Tibial nerve (tissue), 4 donors: ENCODE results near the gene RASL11A. TPM values are rescaled to one million over a fixed set of nuclear protein-coding genes. Genes with fewer than 3 reads are reported as not detected.

Experiments used
- DNase-seq, 2 donors: peaks; one replicate each; pipeline ENCODE4 v3.0.0-alpha.2; 2019; ENCODE audit warnings: low spot score in 2 of 2
- H3K27ac ChIP-seq, 4 donors: fragments of 200-600 bp; sonication (generic) in 3 of 4; one replicate each; pipeline ENCODE4 v1.5.1; 2017 to 2019; ENCODE audit warnings: mild to moderate bottlenecking in 1 of 4
- H3K27me3 ChIP-seq, 2 donors: fragments of 200-600 bp; sonication (generic) in 1 of 2; one replicate each; pipeline versions ENCODE4 v1.5.1 to v1.6.0; 2017 to 2019
- H3K36me3 ChIP-seq, 3 donors: fragments of 200-600 bp; sonication (generic); one replicate each; pipeline ENCODE4 v1.5.1; 2018 to 2019
- H3K4me1 ChIP-seq, 4 donors: fragments of 200-600 bp; sonication (generic) in 3 of 4; one replicate each; pipeline ENCODE4 v1.5.1; 2017 to 2019
- H3K4me3 ChIP-seq, 4 donors: fragments of 200-600 bp; sonication (generic) in 3 of 4; one replicate each; pipeline ENCODE4 v1.5.1; 2017 to 2019; ENCODE audit warnings: mild to moderate bottlenecking in 1 of 4, moderate library complexity in 1 of 4
- H3K9me3 ChIP-seq, 4 donors: fragments of 200-600 bp; sonication (generic) in 3 of 4; one replicate each; pipeline ENCODE4 v1.5.1; 2017 to 2019
- CTCF ChIP-seq, 5 experiments: fragments of 200-600 bp in 3 of 5; fragments of 450-650 bp in 2 of 5; sonication (generic) in 3 of 5; IDR thresholded peaks; one replicate each; pipeline ENCODE4 v1.5.1; 2016 to 2019; ENCODE audit warnings: antibody characterized with exemption in 5 of 5, mild to moderate bottlenecking in 3 of 5, moderate library complexity in 2 of 5
- EP300 ChIP-seq, 2 donors: sonication (generic); formaldehyde crosslinking; IDR thresholded peaks; one replicate each; pipeline ENCODE4 v1.6.1; 2017; ENCODE audit warnings: antibody characterized with exemption in 2 of 2, mild to moderate bottlenecking in 1 of 2
- POLR2A ChIP-seq, 2 donors: fragments of 450-650 bp; IDR thresholded peaks; one replicate each; pipeline ENCODE4 v1.6.1; 2017; ENCODE audit warnings: antibody characterized with exemption in 2 of 2, mild to moderate bottlenecking in 2 of 2, moderate library complexity in 2 of 2
- WGBS, 2 donors: methylation state at CpG; one replicate each; pipeline ENCODE4 v1.1.5; 2018; 5-methylcytosine and 5-hydroxymethylcytosine counted together
- total RNA-seq, 4 donors: library from RNA; depleted of rRNA; stranded (reverse); fragments of >200 nt; gene quantifications; one replicate each; pipeline ENCODE4 v1.1.0, GENCODE V29; 2016

Gene RASL11A
- total RNA-seq, 4 donors from 2014 or later: 16.5 to 45.0 (median 29.0) TPM

GRCh38 chr13:27258637-27259386 lies 11.8 kb upstream of the RASL11A start:
- WGBS, 2 donors: 89 to 91% methylated on average over 5 of the region's 5 CpGs
- no peak for DNase-seq
- no peaks in the 10 kb centered on the region for H3K27me3 ChIP-seq
- H3K27ac ChIP-seq: no peak overlapping the region
- TF ChIP-seq EP300 (IDR thresholded peaks at IDR 0.05): no peak
- no peak for TF ChIP-seq POLR2A (IDR thresholded peaks at IDR 0.05)
- TF ChIP-seq CTCF (IDR thresholded peaks at IDR 0.05): no peak
- peaks cover 0 to 59% (median 10%) of the 10 kb centered on the region in 4 donors for H3K4me1 ChIP-seq
- peaks cover 0 to 76% (median 5%) of the 10 kb centered on the region in 3 donors for H3K36me3 ChIP-seq
- no peak overlapping the region for H3K4me3 ChIP-seq
- H3K9me3 ChIP-seq: no peaks in the 10 kb centered on the region

- TF ChIP-seq EP300 (IDR thresholded peaks at IDR 0.05) (peak in 1 of 2 donors; percentile 25), POLR2A (IDR thresholded peaks at IDR 0.05) (no peak), CTCF (IDR thresholded peaks at IDR 0.05) (no peak)
- no peak for DNase-seq
- WGBS, 2 donors: 28 to 33% methylated on average over 2 of the region's 2 CpGs
- Histone ChIP-seq H3K4me1 (peaks cover 0 to 57% (median under 1%) of the 10 kb centered on the region in 4 donors), H3K27me3 (no peaks in the 10 kb centered on the region), H3K27ac (peak overlapping the region in 2 of 4 donors; percentile 22 to 31), H3K36me3 (peaks cover 0 to 67% (median 5%) of the 10 kb centered on the region in 3 donors), H3K4me3 (no peak overlapping the region), H3K9me3 (no peaks in the 10 kb centered on the region)
Measured at GRCh38 chr13:27259831-27260230, 10.8 kb upstream of the RASL11A start.

- H3K27ac ChIP-seq: no peak overlapping the region
- TF ChIP-seq EP300 (IDR thresholded peaks at IDR 0.05) (no peak), CTCF (IDR thresholded peaks at IDR 0.05) (no peak), POLR2A (IDR thresholded peaks at IDR 0.05) (no peak)
- H3K27me3 ChIP-seq: no peaks in the 10 kb centered on the region
- peaks cover 0 to 49% (median 0%) of the 10 kb centered on the region in 4 donors for H3K4me1 ChIP-seq
- H3K4me3 ChIP-seq: no peak overlapping the region
- no peak for DNase-seq
- no peaks in the 10 kb centered on the region for H3K9me3 ChIP-seq
- H3K36me3 ChIP-seq: peaks cover 0 to 53% (median 5%) of the 10 kb centered on the region in 3 donors
- 65 to 67% methylated on average over 5 of the region's 5 CpGs for WGBS, 2 donors
Measured at GRCh38 chr13:27261396-27261795, 9.2 kb upstream of the RASL11A start.

GRCh38 chr13:27263438-27263837 lies 7.2 kb upstream of the RASL11A start:
- TF ChIP-seq EP300 (IDR thresholded peaks at IDR 0.05) (no peak), POLR2A (IDR thresholded peaks at IDR 0.05) (no peak), CTCF (IDR thresholded peaks at IDR 0.05) (no peak)
- no peak overlapping the region for H3K27ac ChIP-seq
- H3K4me1 ChIP-seq: peaks cover 0 to 47% (median 3%) of the 10 kb centered on the region in 4 donors
- H3K4me3 ChIP-seq: no peak overlapping the region
- no peak for DNase-seq
- no peaks in the 10 kb centered on the region for H3K9me3 ChIP-seq
- WGBS, 2 donors: 59 to 65% methylated on average over 2 of the region's 2 CpGs
- no peaks in the 10 kb centered on the region for H3K27me3 ChIP-seq
- H3K36me3 ChIP-seq: peaks cover 0 to 33% (median 4%) of the 10 kb centered on the region in 3 donors

GRCh38 chr13:27264181-27264580 lies 6.4 kb upstream of the RASL11A start:
- Histone ChIP-seq H3K4me1 (peaks cover 0 to 45% (median 3%) of the 10 kb centered on the region in 4 donors), H3K4me3 (no peak overlapping the region), H3K27me3 (no peaks in the 10 kb centered on the region), H3K9me3 (no peaks in the 10 kb centered on the region), H3K27ac (peak overlapping the region in 1 of 4 donors; percentile 19), H3K36me3 (peaks cover 0 to 26% (median 0%) of the 10 kb centered on the region in 3 donors)
- TF ChIP-seq EP300 (IDR thresholded peaks at IDR 0.05) (no peak), POLR2A (IDR thresholded peaks at IDR 0.05) (no peak), CTCF (IDR thresholded peaks at IDR 0.05) (no peak)
- WGBS, 2 donors: 42 to 45% methylated on average over 5 of the region's 5 CpGs
- DNase-seq: no peak
